NCI-H2107 treated with DMSO at 0.1 percent for 48 hours (cell line): ENCODE measurements around the gene NAA35.
"Not testable (repeated sequence)": the region's sequence is repeated elsewhere in the genome, so short reads cannot be mapped to it uniquely, and the experiment has no call there.

Experiments used
- DNase-seq: peaks from one replicate; lab custom pipeline; 2025; ENCODE audit not compliant: unreplicated experiment; lab: John Stamatoyannopoulos, UW

Gene NAA35

DNA sequence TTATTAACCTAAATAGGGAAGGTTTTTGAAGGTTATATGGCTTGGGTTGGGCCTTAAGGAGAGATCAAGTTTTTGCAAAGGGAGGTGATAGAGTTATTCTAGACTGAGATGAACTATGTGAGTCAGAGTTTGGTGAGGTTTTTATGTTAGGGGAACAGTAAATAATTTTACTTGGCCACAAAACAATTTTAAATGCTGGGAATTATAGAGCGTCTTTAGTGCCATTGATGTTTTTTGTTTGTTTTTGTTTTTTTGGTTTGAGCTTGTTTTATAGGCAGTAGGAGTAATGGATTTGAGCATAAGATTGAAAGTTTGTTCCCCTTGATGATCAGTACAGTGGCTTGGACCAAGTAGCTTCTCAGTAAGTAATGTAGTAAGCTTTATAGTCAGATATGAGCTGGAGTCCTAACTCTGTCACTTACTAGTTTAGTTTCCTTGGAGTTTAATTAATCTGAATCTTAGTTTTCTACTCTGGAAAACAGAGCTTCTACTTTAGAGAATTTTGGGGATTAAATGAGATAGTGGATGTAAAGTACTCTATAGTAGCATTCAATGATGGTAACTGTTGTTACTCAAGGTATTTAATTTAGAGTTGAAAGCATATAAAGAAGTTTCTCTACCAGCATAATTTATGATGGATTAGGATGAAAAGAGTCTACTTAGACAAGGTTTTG is 2.9 kb downstream of the NAA35 start:
- no peak for DNase-seq

DNA sequence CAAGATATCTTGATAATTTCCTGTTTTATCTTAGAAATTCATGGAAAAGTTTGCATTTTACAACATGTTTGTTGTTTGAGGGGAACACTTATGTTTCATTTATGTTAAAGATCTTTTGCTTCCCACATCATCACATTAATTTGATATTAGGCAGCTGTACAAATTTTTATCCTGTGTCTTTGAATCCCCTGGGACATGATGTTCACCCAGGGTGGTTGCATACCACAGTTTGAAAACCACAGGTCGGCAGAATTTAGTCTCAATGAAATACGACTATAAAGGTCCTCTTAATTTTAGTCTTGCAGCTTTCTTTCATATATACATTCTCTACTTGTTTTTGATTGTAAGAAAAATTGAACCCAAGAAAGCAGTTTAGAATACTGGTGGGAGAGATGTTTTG is 3.7 kb downstream of the NAA35 start:
- no peak for DNase-seq

DNA sequence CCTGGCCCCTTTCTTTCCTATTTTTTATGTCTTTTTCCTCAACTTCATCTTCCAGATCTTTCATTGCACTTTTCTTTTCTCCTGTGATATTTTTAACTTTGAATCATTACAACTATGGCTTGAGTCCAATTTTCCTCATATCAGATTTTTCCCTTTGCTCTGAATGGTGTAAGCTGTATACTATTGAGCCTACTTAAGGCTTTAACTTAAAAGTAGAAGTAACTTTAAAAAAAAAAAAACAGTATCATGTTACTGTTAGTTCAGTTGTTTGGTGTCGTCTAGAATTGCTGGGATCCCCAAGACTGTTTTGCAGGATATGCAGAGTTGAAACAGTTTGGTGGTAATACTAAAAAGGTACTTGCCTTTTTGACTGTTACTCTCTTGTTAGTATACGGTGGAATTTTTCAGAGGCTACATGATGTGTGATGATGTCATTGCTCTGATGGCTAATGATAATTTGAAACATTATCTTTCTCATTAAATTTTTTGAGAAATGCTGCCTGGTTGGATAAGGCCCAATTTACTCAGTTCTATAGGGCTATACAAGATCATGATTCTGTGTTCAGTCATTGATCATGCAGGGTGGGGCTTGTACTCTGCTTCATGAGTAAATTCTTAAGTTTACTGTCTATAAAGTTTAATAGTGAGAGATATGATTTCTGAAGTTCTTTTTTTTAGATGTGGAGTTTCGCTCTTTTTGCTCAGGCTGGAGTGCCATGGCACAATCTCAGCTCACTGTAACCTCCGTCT is 8.8 kb downstream of the NAA35 start:
- DNase-seq = no peak

DNA sequence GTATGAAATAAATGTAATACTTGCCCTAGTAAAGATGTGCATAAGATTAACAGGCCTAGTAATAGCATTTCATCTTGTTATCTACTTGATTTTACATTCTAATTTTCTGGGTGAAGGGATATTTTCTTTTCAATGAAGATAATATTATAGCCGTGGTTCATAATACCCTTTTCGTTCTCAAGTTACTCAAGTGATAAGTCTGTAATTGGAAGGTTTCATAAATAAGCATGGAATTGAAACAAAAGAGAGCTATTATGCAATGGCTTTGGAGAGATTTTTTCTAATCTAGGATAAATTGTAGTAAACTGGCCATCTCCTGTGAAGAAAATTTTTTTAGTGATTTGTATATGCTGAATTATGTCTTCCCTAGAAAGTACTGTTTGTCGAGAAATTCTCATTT is 19.0 kb downstream of the NAA35 start:
- no peak for DNase-seq

DNA sequence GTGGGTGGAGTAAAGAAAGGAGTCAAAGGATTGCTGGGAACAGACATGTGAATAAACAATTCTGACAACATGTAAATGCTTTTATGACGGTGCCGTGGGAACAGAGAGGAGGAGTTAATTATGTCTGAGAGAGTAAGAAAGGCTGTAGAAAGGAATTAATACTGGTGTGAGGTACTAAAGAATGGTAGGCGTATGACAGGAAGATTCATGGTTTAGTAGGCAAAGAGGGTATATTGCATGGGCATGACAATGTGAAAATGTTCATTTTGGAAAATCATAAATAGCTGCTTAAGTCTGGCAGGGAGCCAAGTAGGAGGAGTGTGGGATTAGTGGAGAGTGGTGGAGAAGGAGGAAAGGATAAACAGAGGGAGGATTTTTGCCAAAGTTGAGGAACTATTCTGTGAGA is 19.7 kb downstream of the NAA35 start:
- DNase-seq = peak; percentile 7

DNA sequence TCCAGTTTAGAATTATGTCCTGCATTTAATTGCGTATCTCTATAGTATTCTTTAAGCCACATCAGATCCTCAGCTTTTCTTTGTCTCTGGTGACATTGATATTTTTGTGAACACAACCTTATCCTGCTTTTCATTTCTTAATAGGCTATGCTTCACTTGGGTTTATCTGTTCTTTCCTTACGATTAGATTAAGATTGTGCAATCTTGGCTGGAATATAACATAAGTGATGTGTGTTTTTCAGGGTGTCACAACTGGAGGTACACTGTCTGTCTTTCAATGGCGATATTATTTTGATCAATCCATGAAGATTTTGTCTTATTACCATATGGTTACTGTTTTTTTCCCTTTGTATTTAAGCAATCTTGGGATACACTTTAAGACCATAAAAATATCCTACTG is 23.6 kb downstream of the NAA35 start:
- DNase-seq = no peak

DNA sequence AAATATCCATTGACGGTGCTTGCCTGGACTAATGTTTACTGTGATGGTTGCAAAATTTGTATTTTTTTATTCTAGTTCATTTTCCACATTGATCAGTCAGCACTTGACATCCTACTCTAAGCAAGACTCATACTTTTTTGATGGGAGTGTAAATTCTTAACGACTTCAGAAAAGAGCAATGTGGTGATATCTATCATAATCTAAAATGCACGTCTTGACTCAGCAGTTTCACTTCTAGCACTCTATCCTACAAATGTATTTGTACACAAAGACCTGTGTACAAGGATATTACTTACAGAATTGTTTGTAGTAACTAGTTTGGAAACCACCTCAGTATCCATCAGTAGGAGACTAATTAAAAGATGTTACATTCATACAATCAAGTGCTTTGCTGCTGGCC is 24.0 kb downstream of the NAA35 start:
- DNase-seq = no peak

DNA sequence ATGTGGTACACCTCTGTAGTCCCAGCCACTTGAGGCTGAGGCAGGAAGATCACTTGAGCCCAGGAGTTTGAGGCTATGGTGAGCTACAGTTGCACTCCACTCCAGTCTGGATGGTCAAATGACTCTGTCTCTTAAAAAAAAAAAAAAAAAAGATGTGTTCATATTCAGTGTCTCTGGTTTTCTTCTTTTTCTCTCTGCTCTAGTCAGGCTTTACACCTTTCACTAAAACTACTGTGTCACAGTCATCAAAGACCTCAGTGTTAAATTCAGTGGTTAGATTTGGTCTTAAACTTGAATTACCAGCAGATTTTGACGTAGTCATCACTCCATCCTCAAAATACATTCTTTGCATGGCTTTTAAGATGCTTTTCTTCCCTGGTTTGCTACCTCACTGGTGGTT is 28.8 kb downstream of the NAA35 start:
- no peak for DNase-seq

DNA sequence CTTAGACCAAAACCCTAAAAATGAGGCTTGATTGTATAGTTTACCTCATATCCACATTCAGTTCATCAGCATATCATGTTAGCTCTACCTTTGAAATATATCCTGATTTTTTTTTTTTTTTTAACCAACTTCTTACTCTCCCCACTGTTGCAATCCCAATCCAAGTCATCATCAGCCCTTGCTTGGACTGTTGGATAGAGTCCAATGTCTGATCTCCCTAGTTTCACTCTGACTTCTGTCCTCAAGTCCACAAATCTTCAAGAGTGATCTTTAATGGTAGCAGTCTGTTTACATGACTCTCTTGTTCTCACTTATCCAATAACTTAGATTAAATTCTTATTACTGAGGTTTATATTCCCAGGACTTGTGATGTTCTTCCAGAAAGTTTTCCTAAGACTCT is 30.8 kb downstream of the NAA35 start:
- DNase-seq = no peak

DNA sequence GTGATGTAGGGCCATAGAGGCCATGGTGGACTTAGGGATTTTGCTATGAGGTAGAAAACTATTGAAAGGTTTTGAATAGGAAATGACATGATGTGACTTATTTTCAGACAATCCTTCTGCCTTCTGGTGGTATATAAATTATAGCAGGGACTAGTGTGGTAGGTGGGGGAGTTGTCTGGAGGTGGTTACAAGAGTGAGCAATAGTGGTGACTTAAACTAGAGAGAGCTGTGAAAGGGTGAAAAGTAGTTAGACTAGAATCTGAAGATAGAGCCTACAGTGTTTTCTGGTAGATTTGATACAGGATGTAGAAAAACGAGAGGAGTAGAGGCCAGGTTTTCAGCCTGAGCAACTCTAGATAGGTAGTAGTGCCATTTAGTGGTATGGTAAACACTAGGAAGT is 32.3 kb downstream of the NAA35 start:
- no peak for DNase-seq

DNA sequence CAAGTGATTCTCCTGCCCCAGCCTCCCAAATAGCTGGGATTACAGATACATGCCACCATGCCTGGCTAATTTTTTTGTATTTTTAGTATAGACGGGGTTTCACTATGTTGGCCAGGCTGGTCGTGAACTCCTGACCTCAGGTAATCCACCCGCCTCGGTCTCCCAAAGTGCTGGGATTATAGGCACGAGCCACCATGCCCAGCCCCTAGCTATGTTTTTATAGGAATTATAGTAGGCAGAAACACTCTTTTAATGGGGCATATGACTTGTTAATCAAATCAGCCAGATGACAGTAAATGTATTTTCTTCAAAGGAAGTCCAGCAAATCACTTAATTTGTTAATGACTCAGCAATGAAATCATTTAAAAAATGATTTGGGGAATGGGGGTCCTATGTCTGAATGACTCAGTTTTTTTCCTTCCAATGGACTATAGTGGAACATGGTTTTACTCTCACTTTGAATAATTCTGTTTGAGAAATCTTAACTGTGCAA is 33.2 kb downstream of the NAA35 start:
- DNase-seq = not testable (repeated sequence)

DNA sequence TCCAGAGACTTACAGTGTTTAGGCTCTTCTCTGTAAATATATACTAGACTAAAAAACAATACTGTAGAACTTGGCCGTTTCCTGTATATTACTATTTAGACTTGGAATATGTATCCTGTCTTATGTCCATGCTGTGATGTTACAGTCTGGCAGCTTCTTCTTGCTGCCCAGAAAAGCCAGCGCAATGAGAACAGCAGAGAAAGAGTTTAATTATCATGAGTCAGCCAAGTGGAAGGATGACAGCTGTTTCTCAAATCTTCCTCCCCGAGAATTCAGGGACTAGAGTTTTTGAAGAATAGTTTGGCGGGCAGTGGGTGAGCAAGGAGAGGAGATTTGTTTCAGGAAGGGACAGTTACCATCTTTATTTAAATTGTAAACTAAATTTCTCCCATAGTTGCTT is 37.5 kb downstream of the NAA35 start:
- DNase-seq = no peak

DNA sequence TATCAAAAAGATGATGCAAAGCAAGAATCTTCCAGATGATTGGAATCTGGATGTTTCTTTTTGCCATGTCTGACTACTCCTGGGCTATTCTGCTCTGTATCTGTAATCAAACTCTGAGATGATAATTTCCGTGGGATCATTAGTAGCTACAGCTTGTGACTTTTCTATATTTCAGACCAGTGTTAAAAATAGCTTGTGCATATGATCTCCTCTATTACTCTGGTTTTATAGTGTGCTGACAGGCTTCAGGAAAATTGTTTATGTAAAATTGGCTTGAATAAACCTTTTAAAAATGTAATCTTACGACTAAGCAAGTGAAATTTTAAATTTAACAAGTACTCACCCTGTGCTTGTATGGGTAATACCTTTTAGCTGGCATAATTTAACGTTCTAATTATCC is 40.4 kb downstream of the NAA35 start:
- no peak for DNase-seq

DNA sequence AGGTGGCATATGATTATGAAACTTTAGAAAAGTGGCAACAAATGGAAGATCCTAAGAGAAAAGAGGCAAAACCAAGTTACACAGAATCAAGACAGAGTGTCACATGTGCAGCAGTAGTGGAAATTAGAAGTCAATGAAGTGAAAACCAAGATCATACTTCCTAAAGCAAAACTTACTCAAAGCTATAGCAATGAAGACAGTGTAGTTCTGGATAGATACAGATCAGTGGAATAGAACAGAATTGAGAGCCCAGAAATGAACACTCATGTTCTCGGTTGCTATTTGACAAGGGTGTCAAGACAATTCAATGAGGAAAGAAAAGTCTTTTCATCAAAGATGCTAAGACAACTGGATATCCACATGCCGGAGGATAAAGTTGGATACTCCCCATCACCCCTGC is 43.5 kb downstream of the NAA35 start:
- no peak for DNase-seq

DNA sequence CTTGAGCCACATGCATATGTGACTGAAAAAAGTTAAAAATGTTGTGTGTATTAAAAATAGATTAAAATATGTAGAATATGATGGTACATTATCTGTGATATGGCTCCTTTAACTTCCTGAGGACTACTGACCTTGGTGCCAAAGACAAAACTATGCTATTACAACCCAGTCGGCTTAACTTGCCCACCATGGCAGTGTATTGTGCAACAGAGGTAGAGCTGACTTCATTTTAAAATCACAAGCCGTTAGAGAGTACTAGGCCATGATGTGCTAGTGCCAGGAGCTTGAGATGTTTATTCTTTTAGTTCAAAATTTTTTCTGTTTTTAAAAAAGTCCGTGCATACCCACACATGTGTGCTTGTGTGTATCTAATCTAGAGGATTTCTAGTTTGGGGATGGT is 46.3 kb downstream of the NAA35 start:
- no peak for DNase-seq

DNA sequence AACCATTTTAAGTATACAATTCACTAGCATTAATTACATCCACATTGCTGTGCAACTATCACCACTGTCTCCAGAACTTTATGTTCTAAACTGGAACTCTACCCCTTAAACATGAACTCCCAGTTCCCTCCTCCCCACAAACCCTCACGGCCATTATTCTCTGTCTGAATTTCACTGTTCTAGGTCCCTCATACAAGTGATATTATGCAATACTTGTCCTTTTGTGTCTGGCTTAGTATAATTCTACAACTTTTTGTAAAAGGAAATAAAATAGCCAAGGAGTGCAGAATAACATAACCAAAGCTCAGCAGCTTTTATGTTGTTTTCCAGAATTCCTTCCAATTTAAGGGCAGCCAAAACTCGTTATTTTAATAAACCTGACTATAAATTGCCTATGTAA is 53.2 kb downstream of the NAA35 start:
- DNase-seq = no peak

DNA sequence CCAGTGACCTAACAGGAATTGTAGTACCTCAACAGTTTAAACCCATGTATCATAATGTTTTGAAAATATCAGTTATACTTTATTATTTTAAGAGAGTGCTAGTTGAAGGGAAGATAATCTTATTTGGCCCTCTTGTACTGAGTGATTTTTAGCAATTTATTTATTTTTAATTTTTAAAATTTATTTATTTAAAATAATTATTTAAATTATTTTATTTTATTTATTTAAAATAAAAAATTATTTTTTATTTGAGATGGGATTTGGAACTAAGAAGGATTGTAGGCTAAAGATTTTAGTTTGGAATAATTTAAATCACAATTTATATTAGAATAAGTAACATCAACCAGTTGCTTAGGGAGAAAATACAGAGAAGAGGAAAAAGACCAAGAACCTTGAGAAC is 54.2 kb downstream of the NAA35 start:
- DNase-seq = no peak

DNA sequence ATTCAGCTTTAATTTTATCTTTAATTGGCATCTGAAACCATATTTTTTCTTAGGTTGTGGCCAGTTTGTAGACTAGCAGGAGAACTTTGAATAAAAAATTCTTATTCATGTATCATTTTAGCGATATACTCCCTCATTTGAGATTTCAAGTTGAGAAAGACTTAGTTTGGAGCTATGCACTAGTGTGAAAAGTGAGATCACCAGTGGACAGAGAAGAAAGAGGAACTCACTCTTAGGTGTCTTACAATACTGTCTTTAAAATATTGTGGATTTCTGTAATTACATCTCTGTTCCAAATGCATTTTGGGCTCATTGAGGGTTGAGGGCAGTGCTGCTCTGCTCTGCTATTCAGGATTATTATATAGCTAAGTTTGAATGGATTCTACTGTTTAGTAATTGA is 54.7 kb downstream of the NAA35 start:
- no peak for DNase-seq

DNA sequence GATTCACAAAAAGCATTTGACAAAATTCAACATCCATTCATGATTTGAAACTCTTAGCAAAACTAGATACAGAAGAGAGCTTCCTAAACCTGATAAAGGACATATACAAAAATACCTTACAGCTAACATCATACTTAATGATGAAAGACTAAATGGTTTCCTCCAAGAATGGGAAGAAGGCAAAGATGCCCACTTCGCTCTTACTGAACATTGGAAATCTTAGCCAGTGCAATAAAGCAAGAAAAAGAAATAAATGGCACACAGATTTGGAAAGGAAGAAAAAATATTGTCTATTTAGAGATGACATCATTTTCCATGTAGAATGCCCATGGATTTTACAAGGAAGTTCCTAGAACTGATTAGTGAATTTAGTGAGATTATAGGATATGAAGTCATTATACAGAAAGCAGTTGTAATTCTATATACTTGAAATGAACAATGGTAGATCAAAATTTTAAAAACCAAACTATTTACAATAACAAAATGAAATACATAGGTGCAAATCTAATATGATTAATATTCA is 64.4 kb downstream of the NAA35 start:
- no peak for DNase-seq

DNA sequence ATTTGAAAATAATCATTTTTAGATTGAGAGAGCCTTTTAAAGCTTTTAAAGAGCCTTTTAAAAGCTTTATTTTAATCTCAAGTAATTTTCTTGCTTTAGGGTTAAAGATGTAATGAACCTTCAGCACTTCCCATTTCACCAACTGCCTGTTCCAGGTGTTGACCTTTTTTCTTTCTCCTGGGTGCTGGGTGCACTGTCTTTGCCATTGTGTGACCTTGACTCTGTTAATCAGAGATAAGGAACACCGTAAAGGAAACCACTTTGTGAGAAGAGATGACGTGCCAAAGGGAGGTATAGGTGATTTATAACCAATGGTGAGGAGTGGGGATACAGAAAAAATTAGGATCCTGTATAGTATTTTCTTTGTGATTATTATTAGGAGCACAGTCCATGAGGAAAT is 68.2 kb downstream of the NAA35 start:
- no peak for DNase-seq

DNA sequence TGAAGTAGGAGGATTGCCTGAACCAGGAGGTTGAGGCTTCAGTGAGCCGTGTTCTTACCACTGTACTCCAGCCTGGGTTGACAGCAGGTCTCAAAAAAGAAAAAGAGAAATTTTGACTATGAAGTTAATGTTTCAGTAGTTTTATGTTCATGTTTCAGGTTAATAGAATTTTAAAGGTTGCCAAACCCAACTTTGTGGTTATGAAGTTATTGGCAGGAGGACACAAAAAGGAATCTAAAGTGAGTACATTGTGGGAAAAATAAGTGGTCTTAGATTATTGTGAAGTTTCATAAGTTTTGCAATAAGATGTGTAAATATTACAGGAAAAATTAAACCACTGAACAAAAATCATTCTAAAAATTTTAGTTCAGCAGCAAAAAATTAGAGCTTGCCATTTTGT is 79.8 kb downstream of the NAA35 start:
- no peak for DNase-seq

DNA sequence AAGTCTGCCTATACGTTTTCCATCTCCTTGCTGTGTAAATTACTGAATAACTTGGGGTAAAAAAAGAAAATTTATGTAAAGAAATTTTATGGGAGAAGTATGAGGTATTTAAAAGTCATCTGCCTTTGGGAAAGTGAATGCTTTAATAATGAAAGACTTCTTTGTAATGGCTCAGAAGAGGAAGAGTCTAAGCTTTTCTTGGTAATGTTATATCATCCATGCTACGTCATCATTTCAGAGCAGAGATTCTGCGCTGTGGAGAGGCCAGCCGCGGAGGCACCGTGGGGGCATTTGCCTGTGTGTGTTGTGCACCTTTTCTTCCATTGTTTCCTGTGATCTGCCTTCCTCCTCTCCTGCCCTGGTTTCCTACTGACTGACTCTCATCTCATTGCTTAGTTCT is 80.2 kb downstream of the NAA35 start:
- no peak for DNase-seq
